ENCODE measurements around the gene LHFPL3.

DNA sequence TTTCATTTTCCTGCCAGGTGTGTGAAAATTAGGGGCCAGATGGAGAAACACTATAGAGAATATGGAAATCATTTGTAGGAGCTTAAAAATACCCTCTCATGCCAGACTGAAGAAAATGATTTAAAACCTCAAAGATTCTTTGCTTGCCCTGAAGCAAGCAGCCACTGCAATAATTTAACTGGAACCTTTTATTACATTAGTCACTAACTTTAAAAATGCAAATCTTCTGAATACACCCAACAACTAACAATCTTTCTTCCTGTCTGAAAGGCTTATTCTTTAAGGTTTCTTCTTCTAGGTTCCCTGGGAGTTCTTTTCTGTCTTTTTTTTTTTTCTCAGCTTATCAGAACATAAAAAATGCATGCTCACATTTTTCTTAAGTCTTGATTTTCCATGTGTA is 447.1 kb downstream of the LHFPL3 start:
- TF ChIP-seq, protein P1, sequence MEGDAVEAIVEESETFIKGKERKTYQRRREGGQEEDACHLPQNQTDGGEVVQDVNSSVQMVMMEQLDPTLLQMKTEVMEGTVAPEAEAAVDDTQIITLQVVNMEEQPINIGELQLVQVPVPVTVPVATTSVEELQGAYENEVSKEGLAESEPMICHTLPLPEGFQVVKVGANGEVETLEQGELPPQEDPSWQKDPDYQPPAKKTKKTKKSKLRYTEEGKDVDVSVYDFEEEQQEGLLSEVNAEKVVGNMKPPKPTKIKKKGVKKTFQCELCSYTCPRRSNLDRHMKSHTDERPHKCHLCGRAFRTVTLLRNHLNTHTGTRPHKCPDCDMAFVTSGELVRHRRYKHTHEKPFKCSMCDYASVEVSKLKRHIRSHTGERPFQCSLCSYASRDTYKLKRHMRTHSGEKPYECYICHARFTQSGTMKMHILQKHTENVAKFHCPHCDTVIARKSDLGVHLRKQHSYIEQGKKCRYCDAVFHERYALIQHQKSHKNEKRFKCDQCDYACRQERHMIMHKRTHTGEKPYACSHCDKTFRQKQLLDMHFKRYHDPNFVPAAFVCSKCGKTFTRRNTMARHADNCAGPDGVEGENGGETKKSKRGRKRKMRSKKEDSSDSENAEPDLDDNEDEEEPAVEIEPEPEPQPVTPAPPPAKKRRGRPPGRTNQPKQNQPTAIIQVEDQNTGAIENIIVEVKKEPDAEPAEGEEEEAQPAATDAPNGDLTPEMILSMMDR (conservative IDR thresholded peaks at IDR 0.05) = no peak
- no peak for TF ChIP-seq EZH2 (IDR thresholded peaks at IDR 0.05; ENCODE audit: low read depth)
